IMR-90 (cell line): ENCODE data around the gene ETS1. TPM values are rescaled to one million over a fixed set of nuclear protein-coding genes. Genes with fewer than 3 reads are reported as not detected.

Source experiments
- ATAC-seq: fragments of 200-7000 bp; cut with Tn5 transposase; 2 replicates; pipeline ENCODE4 v1.9.1; 2020; ENCODE audit warnings: low read depth, mild to moderate bottlenecking, moderate library complexity
- BruUV-seq: library from RNA; stranded (reverse); fragments of 400-500 nt; replicated peaks from 2 replicates; lab custom pipeline; 2021; lab: Mats Ljungman, UMichigan
- CTCF ChIA-PET: fragments of 300-600 bp; formaldehyde crosslinking; extraction: SDS; loops from one replicate; lab custom pipeline; 2021; ENCODE audit warnings: antibody characterized with exemption; lab: Yijun Ruan, JAX
- POLR2A ChIA-PET: fragments of 300-600 bp; sonication (Branson Sonifier 250); formaldehyde crosslinking; loops from one replicate; lab custom pipeline; 2022; ENCODE audit warnings: antibody characterized with exemption; ENCODE audit not compliant: unreplicated experiment; lab: Charles Lee
- DNase-seq: peaks from one replicate; pipeline ENCODE4 v3.0.0; 2013
- H2AFZ ChIP-seq: replicated peaks from 2 replicates; pipeline ENCODE3; 2013; ENCODE audit warnings: low read length, mild to moderate bottlenecking; ENCODE audit not compliant: poor library complexity
- H2AK5ac ChIP-seq: 2 replicates; pipeline ENCODE4 v1.6.1; 2013; ENCODE audit warnings: low read depth, low read length, inconsistent platforms
- H2AK9ac ChIP-seq: replicated peaks from 2 replicates; pipeline ENCODE3; 2013; ENCODE audit warnings: mild to moderate bottlenecking, low read depth, low read length, moderate library complexity; ENCODE audit not compliant: poor library complexity
- H2BK120ac ChIP-seq: 2 replicates; pipeline ENCODE4 v1.6.1; 2013; ENCODE audit warnings: low read depth, low read length, inconsistent platforms
- H2BK15ac ChIP-seq: 3 replicates; pipeline ENCODE4 v1.6.1; 2013; ENCODE audit warnings: low read depth, low read length, inconsistent platforms
- H2BK20ac ChIP-seq: 2 replicates; pipeline ENCODE4 v1.6.1; 2013; ENCODE audit warnings: low read depth, mild to moderate bottlenecking, inconsistent platforms, low read length, moderate library complexity
- H2BK5ac ChIP-seq: 2 replicates; pipeline ENCODE4 v1.6.1; 2013; ENCODE audit warnings: mild to moderate bottlenecking, low read depth, low read length, inconsistent platforms; ENCODE audit not compliant: poor library complexity, severe bottlenecking
- H3K14ac ChIP-seq: replicated peaks from 2 replicates; pipeline ENCODE4 v1.6.1; 2013; ENCODE audit warnings: low read depth, low read length, inconsistent platforms
- H3K18ac ChIP-seq: 2 replicates; pipeline ENCODE4 v1.6.1; 2013; ENCODE audit warnings: low read depth, low read length, control low read depth
- H3K23ac ChIP-seq: 2 replicates; pipeline ENCODE4 v1.6.1; 2013; ENCODE audit warnings: low read depth, low read length, inconsistent platforms
- H3K27ac ChIP-seq: 2 replicates; pipeline ENCODE4 v1.5.1; 2013; ENCODE audit warnings: mild to moderate bottlenecking, control low read depth, low read length; ENCODE audit not compliant: insufficient read depth
- H3K27me3 ChIP-seq: 2 replicates; pipeline ENCODE4 v1.6.1; 2013; ENCODE audit warnings: low read length; ENCODE audit not compliant: control insufficient read depth, insufficient read depth
- H3K36me3 ChIP-seq: 2 replicates; pipeline ENCODE4 v1.6.1; 2013; ENCODE audit warnings: low read length, mixed read lengths; ENCODE audit not compliant: control insufficient read depth, insufficient read depth
- H3K4ac ChIP-seq: 2 replicates; pipeline ENCODE4 v1.6.1; 2013; ENCODE audit warnings: low read depth, low read length, inconsistent platforms
- H3K4me1 ChIP-seq: 2 replicates; pipeline ENCODE4 v1.6.1; 2013; ENCODE audit warnings: low read length, mixed read lengths; ENCODE audit not compliant: control insufficient read depth, insufficient read depth
- H3K4me2 ChIP-seq: 2 replicates; pipeline ENCODE4 v1.6.1; 2013; ENCODE audit warnings: low read depth, mild to moderate bottlenecking, control low read depth, low read length, moderate library complexity
- H3K4me3 ChIP-seq: 2 replicates; pipeline ENCODE4 v1.5.1; 2013; ENCODE audit warnings: low read depth, mild to moderate bottlenecking, control low read depth, low read length, moderate library complexity; ENCODE audit not compliant: insufficient read depth
- H3K56ac ChIP-seq: 2 replicates; pipeline ENCODE4 v1.6.1; 2013; ENCODE audit warnings: low read length, inconsistent platforms; ENCODE audit not compliant: insufficient read depth; ENCODE audit errors: extremely low read depth
- H3K79me1 ChIP-seq, 2 experiments: 2 replicates each; pipeline ENCODE4 v1.6.1; 2013; ENCODE audit warnings: low read length in 2 of 2, inconsistent platforms in 1 of 2, low read depth in 1 of 2
- H3K9ac ChIP-seq: 2 replicates; pipeline ENCODE4 v1.6.1; 2013; ENCODE audit warnings: low read depth, low read length, control low read depth
- H3K9me1 ChIP-seq: 2 replicates; pipeline ENCODE4 v1.6.1; 2013; ENCODE audit warnings: low read length, inconsistent platforms; ENCODE audit not compliant: insufficient read depth
- H3K9me3 ChIP-seq: 2 replicates; pipeline ENCODE4 v1.6.1; 2013; ENCODE audit warnings: low read length; ENCODE audit not compliant: control insufficient read depth, insufficient read depth
- H4K20me1 ChIP-seq: 2 replicates; pipeline ENCODE4 v1.6.1; 2013; ENCODE audit warnings: low read length, inconsistent platforms; ENCODE audit not compliant: insufficient read depth
- H4K5ac ChIP-seq: 2 replicates; pipeline ENCODE4 v1.6.1; 2013; ENCODE audit warnings: mild to moderate bottlenecking, low read depth, low read length, control low read depth
- H4K8ac ChIP-seq, 2 experiments: 2 replicates each; pipeline ENCODE4 v1.6.1; 2013; ENCODE audit warnings: low read depth in 2 of 2, low read length in 2 of 2, control low read depth in 1 of 2, inconsistent platforms in 1 of 2
- H4K91ac ChIP-seq: 2 replicates; pipeline ENCODE4 v1.6.1; 2013; ENCODE audit warnings: low read depth, low read length, inconsistent platforms; ENCODE audit not compliant: insufficient read depth
- BHLHE40 ChIP-seq: fragments of 150-350 bp; IDR thresholded peaks from 2 replicates; pipeline ENCODE4 v1.6.1; 2016; ENCODE audit warnings: mild to moderate bottlenecking, low read depth, low read length
- CEBPB ChIP-seq: IDR thresholded peaks from 2 replicates; pipeline ENCODE4 v1.6.1; 2012; ENCODE audit warnings: low read depth, low read length, improper control_type of control experiment
- CHD1 ChIP-seq: IDR thresholded peaks from 2 replicates; pipeline ENCODE4 v1.6.1; 2012; ENCODE audit warnings: low read depth, low read length, improper control_type of control experiment
- MAFK ChIP-seq: IDR thresholded peaks from 2 replicates; pipeline ENCODE4 v1.6.1; 2012; ENCODE audit warnings: low read depth, low read length, improper control_type of control experiment
- POLR2A ChIP-seq: IDR thresholded peaks from 2 replicates; pipeline ENCODE4 v1.6.1; 2012; ENCODE audit warnings: mild to moderate bottlenecking, low read depth, low read length
- RAD21 ChIP-seq: IDR thresholded peaks from 2 replicates; pipeline ENCODE4 v1.6.1; 2012; ENCODE audit warnings: low read length, improper control_type of control experiment
- RCOR1 ChIP-seq: IDR thresholded peaks from 2 replicates; pipeline ENCODE4 v1.6.1; 2012; ENCODE audit warnings: mild to moderate bottlenecking, low read length, improper control_type of control experiment; ENCODE audit not compliant: insufficient replicate concordance
- SMC3 ChIP-seq: fragments of 150-350 bp; IDR thresholded peaks from 2 replicates; pipeline ENCODE4 v1.6.1; 2016; ENCODE audit warnings: low read depth, mild to moderate bottlenecking, antibody characterized with exemption, low read length, moderate library complexity
- WGBS, 2 experiments: methylation state at CpG; one replicate each; pipeline versions ENCODE4 v1.1.5 to v1.1.7; 2013; ENCODE audit warnings: missing lambda C conversion rate in 2 of 2; ENCODE audit not compliant: insufficient read length in 1 of 2; ENCODE audit errors: extremely low coverage in 2 of 2; 5-methylcytosine and 5-hydroxymethylcytosine counted together
- dilution Hi-C: fragments of 300-500 bp; cut with HindIII; formaldehyde crosslinking; loops from one replicate; pipeline ENCODE4 v1.14.3; 2018; ENCODE audit warnings: low sequenced_read_pairs; ENCODE audit not compliant: unreplicated experiment
- in situ Hi-C: fragments of 300-500 bp; cut with MboI; formaldehyde crosslinking; loops from 3 replicates; pipeline ENCODE4 v1.14.3; 2019; ENCODE audit warnings: low sequenced_read_pairs, inconsistent platforms, mixed read lengths
- intact Hi-C: fragments of 100-400 bp; cut with micrococcal nuclease; formaldehyde crosslinking; loops from 2 replicates; pipeline ENCODE4 v1.10.0; 2022
- polyA plus RNA-seq, 3 experiments: library from polyadenylated mRNA; depleted of rRNA; stranded (reverse); fragments of >200 nt; gene quantifications; 2 replicates each; pipeline ENCODE4 v1.2.3, GENCODE V29; 2012; ENCODE audit warnings: low replicate concordance in 1 of 3
- total RNA-seq: library from RNA; depleted of rRNA; stranded (reverse); fragments of >200 nt; gene quantifications from 2 replicates; pipeline ENCODE4 v1.2.3, GENCODE V29; 2012
- TF ChIP-seq, protein P1 (sequence below): fragments of 150-350 bp; IDR thresholded peaks from 2 replicates; pipeline ENCODE4 v1.6.1; 2017; ENCODE audit warnings: mild to moderate bottlenecking, antibody characterized with exemption, low read length, low read depth
- TF ChIP-seq, protein P2 (sequence below): fragments of 150-350 bp; IDR thresholded peaks from 2 replicates; pipeline ENCODE4 v1.6.1; 2016; ENCODE audit warnings: low read depth, mild to moderate bottlenecking, low read length, moderate library complexity, borderline replicate concordance
- TF ChIP-seq, protein P3 (sequence below): conservative IDR thresholded peaks from 2 replicates; pipeline ENCODE4 v1.5.1; 2012; ENCODE audit warnings: mild to moderate bottlenecking, low read depth, low read length, improper control_type of control experiment

The ETS1 gene
- total and polyA plus RNA-seq, 2 of the 4 experiments (the other 2 are of a cell fraction), result 41.2 to 56.3 TPM

DNA sequence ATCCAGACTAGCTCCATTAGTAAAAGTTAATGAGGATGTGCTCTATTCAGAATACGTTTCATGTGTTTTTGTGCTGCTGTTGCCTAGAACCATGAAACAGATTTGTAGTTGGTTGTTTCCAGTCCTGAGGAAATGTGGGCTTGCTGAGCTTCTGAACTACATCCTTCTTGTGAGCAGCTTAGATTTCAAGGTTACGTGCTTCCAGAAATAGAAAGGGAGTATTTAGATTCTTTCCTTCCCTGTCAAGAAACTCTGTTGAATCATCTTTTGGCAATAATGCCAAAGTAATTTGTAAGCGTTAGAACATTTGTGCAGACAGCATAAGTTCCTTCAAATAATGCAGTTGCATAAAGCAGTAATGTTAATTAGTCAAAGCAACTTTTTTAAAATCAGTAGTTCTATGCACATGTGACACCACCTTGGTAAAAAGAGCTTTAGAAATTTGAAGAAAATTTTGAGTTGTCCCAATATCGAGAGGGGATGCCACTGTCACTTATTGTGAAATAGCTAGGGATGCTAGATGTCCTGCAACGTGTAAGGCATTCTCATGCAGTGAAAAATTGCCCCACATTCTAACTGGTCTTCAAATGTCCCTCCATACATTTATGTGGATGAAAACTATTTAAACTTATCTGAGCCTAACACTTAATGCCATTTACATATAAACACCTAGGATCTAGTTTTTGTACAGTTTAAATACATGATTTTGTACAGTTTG lies 169.6 kb downstream of the ETS1 start (continued):
- TF ChIP-seq BHLHE40, result no peak
- 0 out of 2 replicates have a peak, but pooled peaks have one; percentile 23 for TF ChIP-seq RAD21

DNA sequence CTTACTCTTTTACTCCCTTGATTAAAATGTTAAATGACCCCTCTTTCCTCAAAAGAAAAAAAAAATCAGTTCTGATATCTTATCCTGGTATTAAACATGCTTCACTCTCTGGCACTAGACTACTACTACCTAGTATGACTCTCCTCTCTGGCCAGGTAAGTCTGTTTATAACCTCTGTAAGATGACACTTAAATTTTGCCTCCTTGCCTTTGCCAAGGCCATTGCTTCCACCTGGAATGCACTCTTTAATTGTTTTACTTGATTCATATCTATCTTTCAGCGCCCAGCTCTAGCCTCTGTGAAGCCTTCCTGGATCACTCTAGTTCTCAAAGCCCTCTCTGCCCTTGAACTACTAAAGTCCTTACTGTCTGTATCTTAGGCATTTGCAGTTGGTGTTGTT lies 170.4 kb downstream of the ETS1 start:
- no peak overlapping the region for H3K9ac ChIP-seq
- peak overlapping the region; percentile 8; the same call in 1 of the 2 replicates for H3K56ac ChIP-seq
- no peaks in the 10 kb centered on the region for H3K36me3 ChIP-seq
- H3K9me3 ChIP-seq, result no peaks in the 10 kb centered on the region
- no peaks in the 10 kb centered on the region for H3K79me1 ChIP-seq
- H4K8ac ChIP-seq, result peak overlapping the region in 1 of 2 experiments; percentile 41; a peak in 1 of 4 replicates
- H3K4me1 ChIP-seq, result peaks cover 18% of the 10 kb centered on the region
- in situ Hi-C loops, result loop anchor here (25.0 kb wide), 1 partner anchor 380 kb away; no protein-coding TSS in a partner anchor
- peaks cover 26% of the 10 kb centered on the region for H3K9me1 ChIP-seq
- no peaks in the 10 kb centered on the region for H4K20me1 ChIP-seq
- peak overlapping the region; percentile 79 for H3K4ac ChIP-seq
- no peak for ATAC-seq
- no TSS peak for BruUV-seq
- no peak overlapping the region for H3K27ac ChIP-seq
- WGBS, 2 experiments, result no CpG with 5 or more reads among the region's 1 CpG
- peak overlapping the region; percentile 58; the same call in 1 of the 2 replicates for H2BK20ac ChIP-seq
- no peak for DNase-seq
- H2AK9ac ChIP-seq, result no peak overlapping the region
- intact Hi-C loops, result no loop called here
- H3K18ac ChIP-seq, result peak overlapping the region; percentile 69; the same call in 1 of the 2 replicates
- H4K5ac ChIP-seq, result peak overlapping the region; percentile 25; the same call in 1 of the 2 replicates
- no peak overlapping the region for H3K4me3 ChIP-seq
- peak overlapping the region; percentile 62 for H2AFZ ChIP-seq
- H3K23ac ChIP-seq, result peak overlapping the region; percentile 73; the same call in 1 of the 2 replicates
- peak overlapping the region; percentile 56 for H3K14ac ChIP-seq
- H2BK120ac ChIP-seq, result peak overlapping the region; percentile 89
- H2BK5ac ChIP-seq, result peak overlapping the region; percentile 88
- POLR2A ChIA-PET, result interaction anchor here (1.1 kb wide), 1 partner anchor 100 kb away, joined by 3 read pairs; no protein-coding TSS in a partner anchor
- H3K4me2 ChIP-seq, result no peak overlapping the region
- CTCF ChIA-PET, result interaction anchor here (1.0 kb wide), 1 partner anchor 12 kb away, joined by 3 read pairs; no protein-coding TSS in a partner anchor
- dilution Hi-C loops, result no loop called here
- peak overlapping the region; percentile 15; the same call in 1 of the 2 replicates for H2AK5ac ChIP-seq
- no peaks in the 10 kb centered on the region for H3K27me3 ChIP-seq
- H2BK15ac ChIP-seq, result peak overlapping the region; percentile 45; the same call in 2 of the 3 replicates
- peak overlapping the region; percentile 50; the same call in 1 of the 2 replicates for H4K91ac ChIP-seq
- TF ChIP-seq CHD1 (no peak), MAFK (no peak), RAD21 (no peak), RCOR1 (no peak), CEBPB (no peak), BHLHE40 (no peak), POLR2A (no peak), SMC3 (no peak)
- TF ChIP-seq, protein P1, sequence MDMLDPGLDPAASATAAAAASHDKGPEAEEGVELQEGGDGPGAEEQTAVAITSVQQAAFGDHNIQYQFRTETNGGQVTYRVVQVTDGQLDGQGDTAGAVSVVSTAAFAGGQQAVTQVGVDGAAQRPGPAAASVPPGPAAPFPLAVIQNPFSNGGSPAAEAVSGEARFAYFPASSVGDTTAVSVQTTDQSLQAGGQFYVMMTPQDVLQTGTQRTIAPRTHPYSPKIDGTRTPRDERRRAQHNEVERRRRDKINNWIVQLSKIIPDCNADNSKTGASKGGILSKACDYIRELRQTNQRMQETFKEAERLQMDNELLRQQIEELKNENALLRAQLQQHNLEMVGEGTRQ, result no peak
- TF ChIP-seq, protein P2, sequence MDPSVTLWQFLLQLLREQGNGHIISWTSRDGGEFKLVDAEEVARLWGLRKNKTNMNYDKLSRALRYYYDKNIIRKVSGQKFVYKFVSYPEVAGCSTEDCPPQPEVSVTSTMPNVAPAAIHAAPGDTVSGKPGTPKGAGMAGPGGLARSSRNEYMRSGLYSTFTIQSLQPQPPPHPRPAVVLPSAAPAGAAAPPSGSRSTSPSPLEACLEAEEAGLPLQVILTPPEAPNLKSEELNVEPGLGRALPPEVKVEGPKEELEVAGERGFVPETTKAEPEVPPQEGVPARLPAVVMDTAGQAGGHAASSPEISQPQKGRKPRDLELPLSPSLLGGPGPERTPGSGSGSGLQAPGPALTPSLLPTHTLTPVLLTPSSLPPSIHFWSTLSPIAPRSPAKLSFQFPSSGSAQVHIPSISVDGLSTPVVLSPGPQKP, result no peak
- TF ChIP-seq, protein P3, sequence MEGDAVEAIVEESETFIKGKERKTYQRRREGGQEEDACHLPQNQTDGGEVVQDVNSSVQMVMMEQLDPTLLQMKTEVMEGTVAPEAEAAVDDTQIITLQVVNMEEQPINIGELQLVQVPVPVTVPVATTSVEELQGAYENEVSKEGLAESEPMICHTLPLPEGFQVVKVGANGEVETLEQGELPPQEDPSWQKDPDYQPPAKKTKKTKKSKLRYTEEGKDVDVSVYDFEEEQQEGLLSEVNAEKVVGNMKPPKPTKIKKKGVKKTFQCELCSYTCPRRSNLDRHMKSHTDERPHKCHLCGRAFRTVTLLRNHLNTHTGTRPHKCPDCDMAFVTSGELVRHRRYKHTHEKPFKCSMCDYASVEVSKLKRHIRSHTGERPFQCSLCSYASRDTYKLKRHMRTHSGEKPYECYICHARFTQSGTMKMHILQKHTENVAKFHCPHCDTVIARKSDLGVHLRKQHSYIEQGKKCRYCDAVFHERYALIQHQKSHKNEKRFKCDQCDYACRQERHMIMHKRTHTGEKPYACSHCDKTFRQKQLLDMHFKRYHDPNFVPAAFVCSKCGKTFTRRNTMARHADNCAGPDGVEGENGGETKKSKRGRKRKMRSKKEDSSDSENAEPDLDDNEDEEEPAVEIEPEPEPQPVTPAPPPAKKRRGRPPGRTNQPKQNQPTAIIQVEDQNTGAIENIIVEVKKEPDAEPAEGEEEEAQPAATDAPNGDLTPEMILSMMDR, result no peak
